Measurements from ENCODE around the gene FFAR1.

The FFAR1 gene

GRCh38 chr19:35355791-35356460 is 8.2 kb downstream of the FFAR1 start:
- TF ChIP-seq SIN3A (IDR thresholded peaks at IDR 0.05; ENCODE audit: borderline replicate concordance, insufficient read depth, low read length) (no peak), POLR2AphosphoS5 (IDR thresholded peaks at IDR 0.05; ENCODE audit: low read depth, low read length) (no peak), FOXP2 (optimal IDR thresholded peaks at IDR 0.05; ENCODE audit: borderline replicate concordance, extremely low read depth, extremely low read length, insufficient read depth) (no peak), TAF1 (IDR thresholded peaks at IDR 0.05; ENCODE audit: borderline replicate concordance, insufficient read depth, low read length) (no peak)
- TF ChIP-seq, protein P1, sequence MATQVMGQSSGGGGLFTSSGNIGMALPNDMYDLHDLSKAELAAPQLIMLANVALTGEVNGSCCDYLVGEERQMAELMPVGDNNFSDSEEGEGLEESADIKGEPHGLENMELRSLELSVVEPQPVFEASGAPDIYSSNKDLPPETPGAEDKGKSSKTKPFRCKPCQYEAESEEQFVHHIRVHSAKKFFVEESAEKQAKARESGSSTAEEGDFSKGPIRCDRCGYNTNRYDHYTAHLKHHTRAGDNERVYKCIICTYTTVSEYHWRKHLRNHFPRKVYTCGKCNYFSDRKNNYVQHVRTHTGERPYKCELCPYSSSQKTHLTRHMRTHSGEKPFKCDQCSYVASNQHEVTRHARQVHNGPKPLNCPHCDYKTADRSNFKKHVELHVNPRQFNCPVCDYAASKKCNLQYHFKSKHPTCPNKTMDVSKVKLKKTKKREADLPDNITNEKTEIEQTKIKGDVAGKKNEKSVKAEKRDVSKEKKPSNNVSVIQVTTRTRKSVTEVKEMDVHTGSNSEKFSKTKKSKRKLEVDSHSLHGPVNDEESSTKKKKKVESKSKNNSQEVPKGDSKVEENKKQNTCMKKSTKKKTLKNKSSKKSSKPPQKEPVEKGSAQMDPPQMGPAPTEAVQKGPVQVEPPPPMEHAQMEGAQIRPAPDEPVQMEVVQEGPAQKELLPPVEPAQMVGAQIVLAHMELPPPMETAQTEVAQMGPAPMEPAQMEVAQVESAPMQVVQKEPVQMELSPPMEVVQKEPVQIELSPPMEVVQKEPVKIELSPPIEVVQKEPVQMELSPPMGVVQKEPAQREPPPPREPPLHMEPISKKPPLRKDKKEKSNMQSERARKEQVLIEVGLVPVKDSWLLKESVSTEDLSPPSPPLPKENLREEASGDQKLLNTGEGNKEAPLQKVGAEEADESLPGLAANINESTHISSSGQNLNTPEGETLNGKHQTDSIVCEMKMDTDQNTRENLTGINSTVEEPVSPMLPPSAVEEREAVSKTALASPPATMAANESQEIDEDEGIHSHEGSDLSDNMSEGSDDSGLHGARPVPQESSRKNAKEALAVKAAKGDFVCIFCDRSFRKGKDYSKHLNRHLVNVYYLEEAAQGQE (IDR thresholded peaks at IDR 0.05; ENCODE audit: insufficient read depth in 1 of 2, low read depth in 2 of 2, low read length in 2 of 2): no peak

- no peak for TF ChIP-seq SIN3A (IDR thresholded peaks at IDR 0.05; ENCODE audit: borderline replicate concordance, insufficient read depth, low read length)
- no peak for TF ChIP-seq POLR2AphosphoS5 (IDR thresholded peaks at IDR 0.05; ENCODE audit: low read depth, low read length)
- no peak for TF ChIP-seq TAF1 (IDR thresholded peaks at IDR 0.05; ENCODE audit: borderline replicate concordance, insufficient read depth, low read length)
- TF ChIP-seq, protein P1 (IDR thresholded peaks at IDR 0.05; ENCODE audit: insufficient read depth in 1 of 2, low read depth in 2 of 2, low read length in 2 of 2): no peak
- no peak for TF ChIP-seq FOXP2 (optimal IDR thresholded peaks at IDR 0.05; ENCODE audit: borderline replicate concordance, extremely low read depth, extremely low read length, insufficient read depth)
Observed at GRCh38 chr19:35357867-35358573, 10.3 kb downstream of the FFAR1 start, which contains the start of gene FFAR3. FFAR3 (plus strand) TSS chr19:35358460; CDS start chr19:35358891, 431 bp downstream.

GRCh38 chr19:35360880-35361420 is 13.2 kb downstream of the FFAR1 start:
- no peak for TF ChIP-seq POLR2AphosphoS5 (IDR thresholded peaks at IDR 0.05; ENCODE audit: low read depth, low read length)
- TF ChIP-seq, protein P1 (IDR thresholded peaks at IDR 0.05; ENCODE audit: insufficient read depth in 1 of 2, low read depth in 2 of 2, low read length in 2 of 2): no peak
- no peak for TF ChIP-seq TAF1 (IDR thresholded peaks at IDR 0.05; ENCODE audit: borderline replicate concordance, insufficient read depth, low read length)
- no peak for TF ChIP-seq FOXP2 (optimal IDR thresholded peaks at IDR 0.05; ENCODE audit: borderline replicate concordance, extremely low read depth, extremely low read length, insufficient read depth)
- no peak for TF ChIP-seq SIN3A (IDR thresholded peaks at IDR 0.05; ENCODE audit: borderline replicate concordance, insufficient read depth, low read length)

- TF ChIP-seq TAF1 (IDR thresholded peaks at IDR 0.05; ENCODE audit: borderline replicate concordance, insufficient read depth, low read length) (no peak), FOXP2 (optimal IDR thresholded peaks at IDR 0.05; ENCODE audit: borderline replicate concordance, extremely low read depth, extremely low read length, insufficient read depth) (no peak), POLR2AphosphoS5 (IDR thresholded peaks at IDR 0.05; ENCODE audit: low read depth, low read length) (no peak), SIN3A (IDR thresholded peaks at IDR 0.05; ENCODE audit: borderline replicate concordance, insufficient read depth, low read length) (no peak)
- TF ChIP-seq, protein P1 (IDR thresholded peaks at IDR 0.05; ENCODE audit: insufficient read depth in 1 of 2, low read depth in 2 of 2, low read length in 2 of 2): no peak
Observed at GRCh38 chr19:35362261-35363000, 14.7 kb downstream of the FFAR1 start.
